CD4-positive, alpha-beta T cell treated with Interleukin-4 for 4 hours (primary cell): ENCODE measurements around the gene MRFAP1.
A peak's percentile ranks its signal among the peaks of the same experiment; 100 is the strongest.
"Not testable (repeated sequence)": the region's sequence is repeated elsewhere in the genome, so short reads cannot be mapped to it uniquely, and the experiment has no call there.

Experiments used
- DNase-seq: peaks from one replicate; pipeline ENCODE4 v3.0.0-alpha.2; 2020

MRFAP1 gene

GRCh38 chr4:6672541-6673190, 32.2 kb downstream of the MRFAP1 start:
- DNase-seq = not testable (repeated sequence)

GRCh38 chr4:6673191-6673659, 32.7 kb downstream of the MRFAP1 start:
- peak; percentile 63 for DNase-seq

GRCh38 chr4:6673660-6674499, 33.4 kb downstream of the MRFAP1 start:
- DNase-seq = peak; percentile 95

- peak; percentile 85 for DNase-seq
Observed at GRCh38 chr4:6674500-6675149, 34.1 kb downstream of the MRFAP1 start.

- DNase-seq = no peak
Observed at GRCh38 chr4:6676722-6677558, 36.5 kb downstream of the MRFAP1 start.

- DNase-seq = no peak
Observed at GRCh38 chr4:6680372-6681034, 40.0 kb downstream of the MRFAP1 start.

- DNase-seq = no peak
Observed at GRCh38 chr4:6681191-6681590, 40.7 kb downstream of the MRFAP1 start.

GRCh38 chr4:6682862-6683590, 42.5 kb downstream of the MRFAP1 start:
- DNase-seq = no peak

GRCh38 chr4:6684656-6685055, 44.2 kb downstream of the MRFAP1 start:
- DNase-seq = no peak

- DNase-seq = no peak
Observed at GRCh38 chr4:6686104-6686787, 45.8 kb downstream of the MRFAP1 start.

- DNase-seq = no peak
Observed at GRCh38 chr4:6687947-6688878, 47.7 kb downstream of the MRFAP1 start.

GRCh38 chr4:6688879-6689505, 48.5 kb downstream of the MRFAP1 start:
- DNase-seq = peak; percentile 83

- no peak for DNase-seq
Observed at GRCh38 chr4:6689506-6689960, 49.0 kb downstream of the MRFAP1 start.
